Adipose tissue (tissue), 3 donors: Measurements from ENCODE around the gene PDCD6IP. TPM values are rescaled to one million over a fixed set of nuclear protein-coding genes. Genes with fewer than 3 reads are reported as not detected.
"Not testable (repeated sequence)": the region's sequence is repeated elsewhere in the genome, so short reads cannot be mapped to it uniquely, and the experiment has no call there.

ENCODE experiments used
- H3K27ac ChIP-seq: one replicate; pipeline ENCODE4 v1.5.1; 2013; ENCODE audit warnings: low read depth, low read length
- WGBS, 3 donors: extraction: QIAGEN DNeasy Blood & Tissue Kit; methylation state at CpG; one replicate each; pipeline ENCODE4 v1.1.7; 2013; 5-methylcytosine and 5-hydroxymethylcytosine counted together
- polyA plus RNA-seq, 3 donors: library from polyadenylated mRNA; stranded (reverse); fragments of 200-250 nt; gene quantifications; one replicate each; pipeline ENCODE4 v1.2.3, GENCODE V29; 2013
- donor health status: healthy with polysubstance abuse.
- donor health status: Bipolar disorder and iron deficiency.
- donor health status: healthy.

The PDCD6IP gene
- 10 to 100 TPM; 31.1 to 70.2 (median 34.1) TPM for polyA plus RNA-seq

- H3K27ac ChIP-seq, result peak within 1 kb of the TSS; percentile 63
- WGBS, 3 donors, result 0% methylated on average over 56 to 69 of the region's 69 CpGs
These were observed at the start of gene PDCD6IP for GRCh38 chr3:33798418-33799201. Gene PDCD6IP, plus strand, starts transcription at chr3:33798630. Its CDS starts 99 bp downstream, at chr3:33798729.

- no peak overlapping the region for H3K27ac ChIP-seq
- 38 to 57% (median 46%) methylated on average over 2 of the region's 2 CpGs for WGBS, 3 donors
These were observed 48.8 kb upstream of the PDCD6IP start for GRCh38 chr3:33749546-33750210.

GRCh38 chr3:33750211-33750548, 48.2 kb upstream of the PDCD6IP start:
- 86 to 94% (median 92%) methylated on average over 3 of the region's 3 CpGs for WGBS, 3 donors
- H3K27ac ChIP-seq, result no peak overlapping the region

GRCh38 chr3:33751336-33751735, 47.1 kb upstream of the PDCD6IP start:
- H3K27ac ChIP-seq, result no peak overlapping the region
- 59 to 87% (median 81%) methylated on average over 2 of the region's 2 CpGs for WGBS, 3 donors

- 88 to 94% (median 90%) methylated on average over 1 of the region's 1 CpG for WGBS, 3 donors
These were observed 44.0 kb upstream of the PDCD6IP start for GRCh38 chr3:33754391-33754790.

GRCh38 chr3:33758281-33758680, 40.1 kb upstream of the PDCD6IP start:
- no peak overlapping the region for H3K27ac ChIP-seq

More at GRCh38 chr3:33754391-33754790, 44.0 kb upstream of the PDCD6IP start:
- H3K27ac ChIP-seq, result not testable (repeated sequence)

GRCh38 chr3:33758864-33759263, 39.6 kb upstream of the PDCD6IP start:
- WGBS, 3 donors, result 83 to 90% (median 84%) methylated on average over 2 of the region's 2 CpGs
- H3K27ac ChIP-seq, result no peak overlapping the region

GRCh38 chr3:33768578-33769330, 29.7 kb upstream of the PDCD6IP start:
- no peak overlapping the region for H3K27ac ChIP-seq
- WGBS, 3 donors, result 81 to 92% (median 92%) methylated on average over 9 of the region's 9 CpGs

- WGBS, 3 donors, result 65 to 80% (median 76%) methylated on average over 2 of the region's 2 CpGs
- no peak overlapping the region for H3K27ac ChIP-seq
These were observed 24.8 kb upstream of the PDCD6IP start for GRCh38 chr3:33773637-33774036.

GRCh38 chr3:33775363-33775762, 23.1 kb upstream of the PDCD6IP start:
- no peak overlapping the region for H3K27ac ChIP-seq
- WGBS, 3 donors, result 88 to 94% (median 91%) methylated on average over 3 of the region's 3 CpGs

GRCh38 chr3:33777996-33778395, 20.4 kb upstream of the PDCD6IP start:
- no peak overlapping the region for H3K27ac ChIP-seq
- 93 to 94% (median 94%) methylated on average over 3 of the region's 3 CpGs for WGBS, 3 donors

- WGBS, 3 donors, result 49 to 76% (median 63%) methylated on average over 3 of the region's 3 CpGs
- H3K27ac ChIP-seq, result no peak overlapping the region
These were observed 18.7 kb upstream of the PDCD6IP start for GRCh38 chr3:33779751-33780150.

GRCh38 chr3:33781413-33781812, 17.0 kb upstream of the PDCD6IP start:
- H3K27ac ChIP-seq, result not testable (repeated sequence)
- WGBS, 3 donors, result 93 to 98% (median 94%) methylated on average over 6 of the region's 6 CpGs

GRCh38 chr3:33786565-33787327, 11.7 kb upstream of the PDCD6IP start:
- WGBS, 3 donors, result 57 to 70% (median 69%) methylated on average over 7 of the region's 7 CpGs
- H3K27ac ChIP-seq, result no peak overlapping the region

- 7 to 10% (median 7%) methylated on average over 15 of the region's 15 CpGs for WGBS, 3 donors
- no peak overlapping the region for H3K27ac ChIP-seq
These were observed 11.0 kb upstream of the PDCD6IP start for GRCh38 chr3:33787328-33788009.

GRCh38 chr3:33789183-33789954, 9.1 kb upstream of the PDCD6IP start:
- 57 to 74% (median 73%) methylated on average over 4 of the region's 4 CpGs for WGBS, 3 donors

GRCh38 chr3:33790091-33790490, 8.3 kb upstream of the PDCD6IP start:
- no peak overlapping the region for H3K27ac ChIP-seq
- WGBS, 3 donors, result 82 to 95% (median 90%) methylated on average over 3 of the region's 3 CpGs

More at GRCh38 chr3:33789183-33789954, 9.1 kb upstream of the PDCD6IP start:
- H3K27ac ChIP-seq, result no peak overlapping the region
